ENCODE data around the gene NEURL1.

GRCh38 chr10:103627111-103627892 lies 133.8 kb downstream of the NEURL1 start:
- TF ChIP-seq REST (IDR thresholded peaks at IDR 0.05; ENCODE audit: insufficient read depth in 1 of 2, low read depth in 2 of 2, low read length in 1 of 2) (no peak), POLR2AphosphoS5 (IDR thresholded peaks at IDR 0.05; ENCODE audit: low read depth, low read length) (no peak), CTCF (IDR thresholded peaks at IDR 0.05) (no peak), SIN3A (IDR thresholded peaks at IDR 0.05; ENCODE audit: borderline replicate concordance, insufficient read depth, low read depth, low read length) (no peak), TCF7L2 (IDR thresholded peaks at IDR 0.05; ENCODE audit: low read depth, low read length) (no peak)
